OCI-LY7 (cell line): ENCODE measurements around the gene PGAP6. TPM values are rescaled to one million over a fixed set of nuclear protein-coding genes. Genes with fewer than 3 reads are reported as not detected.
"Not testable (repeated sequence)": the region's sequence is repeated elsewhere in the genome, so short reads cannot be mapped to it uniquely, and the experiment has no call there.

ENCODE experiments used
- BruUV-seq: library from RNA; stranded (reverse); fragments of 400-500 nt; replicated peaks from 2 replicates; lab custom pipeline; 2021; lab: Mats Ljungman, UMichigan
- CTCF ChIA-PET: fragments of 300-600 bp; sonication (Branson Sonifier 250); formaldehyde crosslinking; loops from one replicate; lab custom pipeline; 2022; ENCODE audit warnings: antibody characterized with exemption; ENCODE audit not compliant: unreplicated experiment; lab: Charles Lee
- POLR2A ChIA-PET: fragments of 300-600 bp; sonication (Branson Sonifier 250); formaldehyde crosslinking; loops from one replicate; lab custom pipeline; 2022; ENCODE audit warnings: antibody characterized with exemption; lab: Charles Lee
- DNase-seq: peaks from one replicate; pipeline ENCODE4 v3.0.0-alpha.2; 2015; ENCODE audit warnings: low spot score
- H2AFZ ChIP-seq: fragments of 200-600 bp; sonication (generic), shearing (Covaris generic); 2 replicates; pipeline ENCODE4 v1.6.1; 2014; ENCODE audit warnings: mild to moderate bottlenecking, antibody characterized with exemption, low read length, moderate library complexity
- H3K27ac ChIP-seq: fragments of 200-600 bp; sonication (generic); 2 replicates; pipeline ENCODE4 v1.5.1; 2014; ENCODE audit warnings: mixed run types, low read depth, mild to moderate bottlenecking, moderate library complexity, low read length, inconsistent platforms; ENCODE audit not compliant: poor library complexity, severe bottlenecking
- H3K36me3 ChIP-seq: fragments of 200-600 bp; sonication (generic); 2 replicates; pipeline ENCODE4 v1.6.1; 2014; ENCODE audit warnings: mild to moderate bottlenecking, antibody characterized with exemption, low read length, moderate library complexity, mixed read lengths; ENCODE audit not compliant: insufficient read depth
- H3K4me1 ChIP-seq: fragments of 200-600 bp; sonication (generic); 2 replicates; pipeline ENCODE4 v1.5.1; 2014; ENCODE audit warnings: mild to moderate bottlenecking, low read length; ENCODE audit not compliant: insufficient read depth, poor library complexity, severe bottlenecking
- H3K4me2 ChIP-seq: fragments of 200-600 bp; sonication (generic); 2 replicates; pipeline ENCODE4 v1.6.1; 2014; ENCODE audit warnings: mild to moderate bottlenecking, low read length
- H3K4me3 ChIP-seq: fragments of 200-600 bp; sonication (generic); 2 replicates; pipeline ENCODE4 v1.5.1; 2014; ENCODE audit warnings: mild to moderate bottlenecking, low read depth, low read length; ENCODE audit not compliant: poor library complexity, severe bottlenecking
- H3K79me2 ChIP-seq: fragments of 200-600 bp; sonication (generic); 2 replicates; pipeline ENCODE4 v1.6.1; 2016; ENCODE audit warnings: low read depth, mild to moderate bottlenecking, low read length, moderate library complexity, mixed read lengths; ENCODE audit not compliant: insufficient read depth
- H3K9me2 ChIP-seq: fragments of 200-600 bp; sonication (generic); 2 replicates; pipeline ENCODE4 v1.6.1; 2016; ENCODE audit warnings: mild to moderate bottlenecking, low read length, mixed read lengths; ENCODE audit not compliant: insufficient read depth
- H3K9me3 ChIP-seq: fragments of 200-600 bp; sonication (generic); 2 replicates; pipeline ENCODE4 v1.6.1; 2014; ENCODE audit warnings: mild to moderate bottlenecking, mixed run types, low read length, mixed read lengths
- H4K20me1 ChIP-seq: fragments of 200-600 bp; sonication (generic); 2 replicates; pipeline ENCODE4 v1.6.1; 2014; ENCODE audit warnings: mild to moderate bottlenecking, antibody characterized with exemption, low read length, moderate library complexity, mixed read lengths; ENCODE audit not compliant: insufficient read depth
- CTCF ChIP-seq: fragments of 200-600 bp; sonication (generic); conservative IDR thresholded peaks from 2 replicates; pipeline ENCODE4 v1.5.1; 2014; ENCODE audit warnings: mild to moderate bottlenecking, antibody characterized with exemption, low read length, moderate library complexity, mixed read lengths
- EZH2phosphoT487 ChIP-seq: fragments of 200-600 bp; sonication (generic); IDR thresholded peaks from 2 replicates; pipeline ENCODE4 v1.6.1; 2018; ENCODE audit warnings: low read depth, borderline replicate concordance, mild to moderate bottlenecking, mixed run types, antibody characterized with exemption, low read length, moderate library complexity, mixed read lengths
- intact Hi-C: fragments of 100-400 bp; cut with micrococcal nuclease; formaldehyde crosslinking; loops from one replicate; pipeline ENCODE4 v1.10.0; 2022; ENCODE audit not compliant: unreplicated experiment
- total RNA-seq, 2 experiments: library from RNA; depleted of rRNA in 1 of 2; stranded (reverse); fragments of >200 nt in 1 of 2; shearing (Covaris generic) in 1 of 2; gene quantifications; 2 replicates each; pipeline ENCODE4 v1.2.3, GENCODE V29; 2014 to 2022

The PGAP6 gene
- total RNA-seq, 2 experiments from 2014 or later, result 41.2 to 50.6 TPM

GRCh38 chr16:424033-424622, 42.4 kb upstream of the PGAP6 start:
- Histone ChIP-seq H3K4me2 (peak overlapping the region; percentile 97; the same call in 1 of the 2 replicates), H3K9me3 (no peaks in the 10 kb centered on the region), H4K20me1 (peaks cover 12% of the 10 kb centered on the region), H3K36me3 (0 out of 2 replicates have a peak, but pooled peaks cover 3% of the 10 kb centered on the region), H3K27ac (no peak overlapping the region), H3K4me3 (no peak overlapping the region), H2AFZ (no peak overlapping the region), H3K9me2 (no peaks in the 10 kb centered on the region), H3K79me2 (peaks cover 14% of the 10 kb centered on the region; the same call in 1 of the 2 replicates), H3K4me1 (peaks cover 18% of the 10 kb centered on the region)
- ChIA-PET POLR2A (interaction anchor here (0.5 kb wide), 1 partner anchor 21 kb away, joined by 3 read pairs; no protein-coding TSS in a partner anchor), CTCF (no interaction called here)
- no peak for DNase-seq
- intact Hi-C loops, result no loop called here
- no TSS peak for BruUV-seq
- TF ChIP-seq CTCF (no peak), EZH2phosphoT487 (no peak)

GRCh38 chr16:422179-422578, 40.4 kb upstream of the PGAP6 start:
- H3K4me2 ChIP-seq, BruUV-seq, POLR2A ChIA-PET, CTCF ChIA-PET, DNase-seq, intact Hi-C loops, H3K27ac ChIP-seq, H3K9me3 ChIP-seq, H3K4me3 ChIP-seq, H3K36me3 ChIP-seq, H4K20me1 ChIP-seq, H2AFZ ChIP-seq, H3K9me2 ChIP-seq: not testable (repeated sequence)
- peaks cover 10% of the 10 kb centered on the region; the same call in 1 of the 2 replicates for H3K79me2 ChIP-seq
- H3K4me1 ChIP-seq, result peaks cover 14% of the 10 kb centered on the region

GRCh38 chr16:415170-415498, 33.4 kb upstream of the PGAP6 start:
- H3K27ac ChIP-seq, POLR2A ChIA-PET, H3K4me3 ChIP-seq, H4K20me1 ChIP-seq, H2AFZ ChIP-seq, CTCF ChIA-PET, BruUV-seq, H3K79me2 ChIP-seq, H3K4me2 ChIP-seq, H3K9me2 ChIP-seq, H3K9me3 ChIP-seq, H3K36me3 ChIP-seq, H3K4me1 ChIP-seq, intact Hi-C loops, DNase-seq: not testable (repeated sequence)
